Naive thymus-derived CD4-positive, alpha-beta T cell (primary cell): ENCODE results near the gene FAM193A. TPM values are rescaled to one million over a fixed set of nuclear protein-coding genes. Genes with fewer than 3 reads are reported as not detected.

Source experiments
- ATAC-seq: fragments of 150-1000 bp; cut with Tn5 transposase; 2 replicates; pipeline ENCODE4 v1.10.0; 2021; ENCODE audit warnings: mild to moderate bottlenecking, moderate library complexity
- CTCF ChIA-PET: fragments of 350-600 bp; sonication (Branson Sonifier 250); formaldehyde crosslinking; loops from one replicate; lab custom pipeline; 2021; ENCODE audit warnings: antibody characterized with exemption; lab: Charles Lee
- POLR2A ChIA-PET: fragments of 350-600 bp; sonication (Branson Sonifier 250); formaldehyde crosslinking; loops from one replicate; lab custom pipeline; 2021; ENCODE audit warnings: antibody characterized with exemption, inconsistent platforms; lab: Charles Lee
- DNase-seq, 9 donors: peaks; one replicate each; pipeline versions ENCODE4 v3.0.0 to v3.0.0-alpha.2; 2020 to 2022; ENCODE audit warnings: mixed read lengths in 1 of 9
- H3K27ac ChIP-seq: one replicate; pipeline ENCODE4 v1.7.0; 2013; ENCODE audit warnings: mild to moderate bottlenecking, low read depth, low read length, moderate library complexity
- H3K27me3 ChIP-seq, 2 donors: one replicate each; pipeline ENCODE4 v1.7.0; 2013; ENCODE audit warnings: low read length in 2 of 2, mild to moderate bottlenecking in 2 of 2, moderate library complexity in 2 of 2; ENCODE audit not compliant: control insufficient read depth in 2 of 2, insufficient read depth in 2 of 2
- H3K36me3 ChIP-seq, 3 experiments: 1 replicate in 2 of 3; 2 replicates in 1 of 3; pipeline ENCODE4 v1.7.0; 2013; ENCODE audit warnings: low read length in 3 of 3, mild to moderate bottlenecking in 3 of 3, moderate library complexity in 1 of 3; ENCODE audit not compliant: insufficient read depth in 3 of 3, control insufficient read depth in 2 of 3
- H3K4me1 ChIP-seq, 2 donors: one replicate each; pipeline ENCODE4 v1.7.0; 2013; ENCODE audit warnings: low read length in 2 of 2, mild to moderate bottlenecking in 2 of 2, moderate library complexity in 1 of 2; ENCODE audit not compliant: control insufficient read depth in 2 of 2, insufficient read depth in 2 of 2
- H3K4me3 ChIP-seq: 2 replicates; pipeline ENCODE4 v1.7.0; 2013; ENCODE audit warnings: mild to moderate bottlenecking, low read length
- H3K9me3 ChIP-seq, 3 experiments: 1 replicate in 2 of 3; 2 replicates in 1 of 3; pipeline ENCODE4 v1.7.0; 2013; ENCODE audit warnings: low read length in 3 of 3; ENCODE audit not compliant: control insufficient read depth in 2 of 3
- H3K27ac Mint-ChIP-seq, 9 donors: one replicate each; pipeline ENCODE4 v1.8.0; 2020 to 2022; ENCODE audit warnings: mixed read lengths in 9 of 9, mild to moderate bottlenecking in 8 of 9, moderate library complexity in 5 of 9, inconsistent platforms in 2 of 9
- H3K27me3 Mint-ChIP-seq, 5 donors: one replicate each; pipeline ENCODE4 v1.8.0; 2021 to 2022; ENCODE audit warnings: mixed read lengths in 5 of 5, mild to moderate bottlenecking in 1 of 5
- H3K36me3 Mint-ChIP-seq, 5 donors: one replicate each; pipeline ENCODE4 v1.8.0; 2020 to 2022; ENCODE audit warnings: mixed read lengths in 5 of 5, mild to moderate bottlenecking in 3 of 5, inconsistent platforms in 1 of 5
- H3K4me1 Mint-ChIP-seq, 7 donors: one replicate each; pipeline ENCODE4 v1.8.0; 2020 to 2022; ENCODE audit warnings: mixed read lengths in 7 of 7, mild to moderate bottlenecking in 3 of 7, inconsistent platforms in 1 of 7
- H3K4me3 Mint-ChIP-seq, 10 donors: one replicate each; pipeline ENCODE4 v1.8.0; 2020 to 2022; ENCODE audit warnings: mild to moderate bottlenecking in 10 of 10, mixed read lengths in 10 of 10, moderate library complexity in 6 of 10, inconsistent platforms in 2 of 10
- H3K9me3 Mint-ChIP-seq, 11 donors: one replicate each; pipeline ENCODE4 v1.8.0; 2020 to 2022; ENCODE audit warnings: mixed read lengths in 11 of 11, mild to moderate bottlenecking in 4 of 11, inconsistent platforms in 1 of 11, moderate library complexity in 1 of 11
- intact Hi-C, 2 donors: fragments of 100-400 bp; cut with micrococcal nuclease; formaldehyde crosslinking; loops; one replicate each; pipeline ENCODE4 v1.15.1; 2023
- polyA plus RNA-seq, 2 donors: library from polyadenylated mRNA; unstranded; fragments of 300-500 nt; fragmentation: Illumina TruSeq; gene quantifications; one replicate each; pipeline ENCODE4 v1.2.3, GENCODE V29; 2021
- total RNA-seq, 6 experiments: library from RNA in 5 of 6; stranded (reverse) in 5 of 6; gene quantifications; 1 replicate in 5 of 6; 2 replicates in 1 of 6; pipeline ENCODE4 v1.2.3 and lab custom pipeline; 2021 to 2026

FAM193A gene
- total and polyA plus RNA-seq, 7 experiments from 2014 or later: 2.2 to 47.2 (median 39.8) TPM

GRCh38 chr4:2501034-2501594 lies 35.3 kb upstream of the FAM193A start:
- no peak for DNase-seq
- ATAC-seq: no peak
- peaks cover 20 to 82% (median 22%) of the 10 kb centered on the region in 3 experiments for H3K36me3 ChIP-seq
- H3K27ac ChIP-seq: no peak overlapping the region
- H3K4me1 ChIP-seq: no peaks in the 10 kb centered on the region
- no peaks in the 10 kb centered on the region for H3K9me3 ChIP-seq
- CTCF ChIA-PET: no interaction called here
- Mint-ChIP-seq H3K27ac (peak overlapping the region in 4 of 9 donors; percentile 19 to 74 (median 52)), H3K36me3 (peaks cover 3 to 38% (median 18%) of the 10 kb centered on the region in 5 donors), H3K27me3 (no peaks in the 10 kb centered on the region), H3K4me1 (peaks cover 4 to 13% (median 5%) of the 10 kb centered on the region in 7 donors), H3K4me3 (no peak overlapping the region), H3K9me3 (peaks cover 0 to 1% (median 0%) of the 10 kb centered on the region in 11 donors)
- intact Hi-C loops: loop anchor here in 1 of 2 donors (5.0 kb wide), 1 partner anchor 34 kb away; the partner anchor contains the start of gene RNF4
- POLR2A ChIA-PET: no interaction called here
- no peak overlapping the region for H3K4me3 ChIP-seq
- H3K27me3 ChIP-seq: no peaks in the 10 kb centered on the region

- no peak for ATAC-seq
- no peak overlapping the region for H3K4me3 Mint-ChIP-seq
- no peaks in the 10 kb centered on the region for H3K4me1 ChIP-seq
- peaks cover 0 to 1% (median 0%) of the 10 kb centered on the region in 11 donors for H3K9me3 Mint-ChIP-seq
- H3K36me3 ChIP-seq: peaks cover 7 to 77% (median 8%) of the 10 kb centered on the region in 3 experiments
- peaks cover 0 to 23% (median 10%) of the 10 kb centered on the region in 7 donors for H3K4me1 Mint-ChIP-seq
- no peak overlapping the region for H3K4me3 ChIP-seq
- H3K36me3 Mint-ChIP-seq: peaks cover 3 to 36% (median 13%) of the 10 kb centered on the region in 5 donors
- POLR2A ChIA-PET: interaction anchor here (0.8 kb wide), 1 partner anchor 35 kb away, joined by 3 read pairs; the partner anchor contains the start of gene RNF4
- no peaks in the 10 kb centered on the region for H3K27me3 ChIP-seq
- no peaks in the 10 kb centered on the region for H3K27me3 Mint-ChIP-seq
- H3K27ac ChIP-seq: no peak overlapping the region
- CTCF ChIA-PET: no interaction called here
- peak overlapping the region in 3 of 9 donors; percentile 10 to 67 (median 62) for H3K27ac Mint-ChIP-seq
- intact Hi-C loops: loop anchor here in 1 of 2 donors (5.0 kb wide), 1 partner anchor 37 kb away; the partner anchor contains the start of gene RNF4
- DNase-seq: no peak
- no peaks in the 10 kb centered on the region for H3K9me3 ChIP-seq
Observed at GRCh38 chr4:2503809-2504208, 32.6 kb upstream of the FAM193A start.

GRCh38 chr4:2507259-2507658 lies 29.2 kb upstream of the FAM193A start:
- Mint-ChIP-seq H3K36me3 (peaks cover 0 to 33% (median 6%) of the 10 kb centered on the region in 5 donors), H3K27ac (peak overlapping the region in 2 of 9 donors; percentile 28 to 82), H3K27me3 (no peaks in the 10 kb centered on the region), H3K4me1 (peaks cover 0 to 19% (median 7%) of the 10 kb centered on the region in 7 donors), H3K9me3 (no peaks in the 10 kb centered on the region), H3K4me3 (no peak overlapping the region)
- Histone ChIP-seq H3K4me1 (peaks cover 0 to 13% of the 10 kb centered on the region in 2 donors), H3K4me3 (no peak overlapping the region), H3K9me3 (no peaks in the 10 kb centered on the region), H3K36me3 (peaks cover 0 to 71% (median 14%) of the 10 kb centered on the region in 3 experiments), H3K27ac (no peak overlapping the region), H3K27me3 (no peaks in the 10 kb centered on the region)
- ATAC-seq: no peak
- intact Hi-C loops: no loop called here
- no peak for DNase-seq
- ChIA-PET CTCF (no interaction called here), POLR2A (interaction anchor here (0.6 kb wide), 1 partner anchor 19 kb away, joined by 4 read pairs; no protein-coding TSS in a partner anchor)

- H3K4me1 ChIP-seq: peaks cover 0 to 13% of the 10 kb centered on the region in 2 donors
- no peaks in the 10 kb centered on the region for H3K9me3 ChIP-seq
- no peak for DNase-seq
- H3K27ac ChIP-seq: no peak overlapping the region
- ChIA-PET POLR2A (interaction anchor here (0.6 to 0.8 kb wide), 4 partner anchors 12 to 874 kb away, joined by 3 to 4 read pairs (median 4); no protein-coding TSS in a partner anchor), CTCF (no interaction called here)
- peaks cover 0 to 33% (median 6%) of the 10 kb centered on the region in 5 donors for H3K36me3 Mint-ChIP-seq
- no peak for ATAC-seq
- intact Hi-C loops: no loop called here
- no peaks in the 10 kb centered on the region for H3K27me3 Mint-ChIP-seq
- no peaks in the 10 kb centered on the region for H3K27me3 ChIP-seq
- no peaks in the 10 kb centered on the region for H3K9me3 Mint-ChIP-seq
- H3K4me1 Mint-ChIP-seq: peaks cover 0 to 19% (median 7%) of the 10 kb centered on the region in 7 donors
- peaks cover 4 to 74% (median 17%) of the 10 kb centered on the region in 3 experiments for H3K36me3 ChIP-seq
- H3K27ac Mint-ChIP-seq: no peak overlapping the region
- H3K4me3 ChIP-seq: no peak overlapping the region
- H3K4me3 Mint-ChIP-seq: no peak overlapping the region
Observed at GRCh38 chr4:2507855-2508254, 28.6 kb upstream of the FAM193A start.

GRCh38 chr4:2510351-2511259 lies 25.8 kb upstream of the FAM193A start:
- H3K4me3 Mint-ChIP-seq: no peak overlapping the region
- no peaks in the 10 kb centered on the region for H3K9me3 ChIP-seq
- peaks cover 3 to 44% (median 12%) of the 10 kb centered on the region in 5 donors for H3K36me3 Mint-ChIP-seq
- CTCF ChIA-PET: no interaction called here
- DNase-seq (no peak), ATAC-seq (no peak)
- intact Hi-C loops: no loop called here
- H3K9me3 Mint-ChIP-seq: no peaks in the 10 kb centered on the region
- no peaks in the 10 kb centered on the region for H3K27me3 Mint-ChIP-seq
- peaks cover 0 to 13% of the 10 kb centered on the region in 2 donors for H3K4me1 ChIP-seq
- H3K27ac ChIP-seq: no peak overlapping the region
- H3K27me3 ChIP-seq: no peaks in the 10 kb centered on the region
- POLR2A ChIA-PET: no interaction called here
- H3K4me1 Mint-ChIP-seq: peaks cover 0 to 15% (median 5%) of the 10 kb centered on the region in 7 donors
- no peak overlapping the region for H3K4me3 ChIP-seq
- peaks cover 11 to 84% (median 25%) of the 10 kb centered on the region in 3 experiments for H3K36me3 ChIP-seq
- peak overlapping the region in 6 of 9 donors; percentile 14 to 75 (median 40) for H3K27ac Mint-ChIP-seq

GRCh38 chr4:2511645-2512131 lies 24.8 kb upstream of the FAM193A start:
- Mint-ChIP-seq H3K27me3 (no peaks in the 10 kb centered on the region), H3K27ac (peak overlapping the region in 6 of 9 donors; percentile 2 to 88 (median 44)), H3K9me3 (no peaks in the 10 kb centered on the region), H3K4me1 (peaks cover 0 to 15% (median 4%) of the 10 kb centered on the region in 7 donors), H3K4me3 (no peak overlapping the region), H3K36me3 (peaks cover 3 to 49% (median 12%) of the 10 kb centered on the region in 5 donors)
- H3K4me3 ChIP-seq: no peak overlapping the region
- intact Hi-C loops: no loop called here
- no peak for DNase-seq
- no peaks in the 10 kb centered on the region for H3K27me3 ChIP-seq
- ChIA-PET POLR2A (no interaction called here), CTCF (interaction anchor here (0.6 kb wide), 1 partner anchor 368 kb away, joined by 3 read pairs; no protein-coding TSS in a partner anchor)
- no peak overlapping the region for H3K27ac ChIP-seq
- ATAC-seq: peak; percentile 28
- H3K4me1 ChIP-seq: peaks cover 0 to 13% of the 10 kb centered on the region in 2 donors
- H3K9me3 ChIP-seq: no peaks in the 10 kb centered on the region
- peaks cover 11 to 82% (median 25%) of the 10 kb centered on the region in 3 experiments for H3K36me3 ChIP-seq
